HUES6 (cell line): Measurements from ENCODE around the gene ASPN.

ENCODE experiments used
- H3K27ac ChIP-seq: 2 replicates; pipeline ENCODE4 v1.7.0; 2013; ENCODE audit warnings: low read depth, mild to moderate bottlenecking, low read length, inconsistent platforms
- H3K27me3 ChIP-seq: 2 replicates; pipeline ENCODE4 v1.6.1; 2013; ENCODE audit warnings: low read length; ENCODE audit not compliant: control insufficient read depth, insufficient read depth
- H3K36me3 ChIP-seq: 2 replicates; pipeline ENCODE4 v1.6.1; 2013; ENCODE audit warnings: low read length; ENCODE audit not compliant: control insufficient read depth, insufficient read depth
- H3K4me1 ChIP-seq: 2 replicates; pipeline ENCODE4 v1.6.1; 2013; ENCODE audit warnings: low read length; ENCODE audit not compliant: control insufficient read depth, insufficient read depth
- H3K4me3 ChIP-seq: 2 replicates; pipeline ENCODE4 v1.5.1; 2013; ENCODE audit warnings: low read depth, low read length
- H3K9ac ChIP-seq: one replicate; pipeline ENCODE4 v1.6.1; 2013; ENCODE audit warnings: mild to moderate bottlenecking, low read length
- H3K9me3 ChIP-seq: 2 replicates; pipeline ENCODE4 v1.6.1; 2013; ENCODE audit warnings: low read depth, low read length; ENCODE audit not compliant: control insufficient read depth, insufficient read depth

Gene ASPN

GRCh38 chr9:92408747-92409478 lies 73.4 kb downstream of the ASPN start:
- Histone ChIP-seq H3K4me1 (peaks cover 7% of the 10 kb centered on the region; the same call in 1 of the 2 replicates), H3K27ac (no peak overlapping the region), H3K4me3 (no peak overlapping the region), H3K9ac (no peak overlapping the region), H3K36me3 (no peaks in the 10 kb centered on the region), H3K27me3 (no peaks in the 10 kb centered on the region), H3K9me3 (no peaks in the 10 kb centered on the region)

GRCh38 chr9:92407818-92408217 lies 74.5 kb downstream of the ASPN start:
- Histone ChIP-seq H3K36me3 (no peaks in the 10 kb centered on the region), H3K27ac (no peak overlapping the region), H3K9me3 (no peaks in the 10 kb centered on the region), H3K4me1 (peaks cover 7% of the 10 kb centered on the region; the same call in 1 of the 2 replicates), H3K27me3 (no peaks in the 10 kb centered on the region), H3K9ac (no peak overlapping the region), H3K4me3 (no peak overlapping the region)

GRCh38 chr9:92406477-92406876 lies 75.8 kb downstream of the ASPN start:
- Histone ChIP-seq H3K9me3 (no peaks in the 10 kb centered on the region), H3K4me3 (no peak overlapping the region), H3K27ac (no peak overlapping the region), H3K36me3 (no peaks in the 10 kb centered on the region), H3K27me3 (no peaks in the 10 kb centered on the region), H3K9ac (no peak overlapping the region), H3K4me1 (peaks cover 7% of the 10 kb centered on the region; the same call in 1 of the 2 replicates)
